ENCODE results near the gene SKOR1.

SKOR1 gene

GRCh38 chr15:67850994-67851571 lies 25.8 kb downstream of the SKOR1 start:
- DNase-seq (ENCODE audit: low read depth in 2 of 2): no peak

GRCh38 chr15:67852418-67852817 lies 27.1 kb downstream of the SKOR1 start:
- no peak for DNase-seq (ENCODE audit: low read depth in 2 of 2)

DNA sequence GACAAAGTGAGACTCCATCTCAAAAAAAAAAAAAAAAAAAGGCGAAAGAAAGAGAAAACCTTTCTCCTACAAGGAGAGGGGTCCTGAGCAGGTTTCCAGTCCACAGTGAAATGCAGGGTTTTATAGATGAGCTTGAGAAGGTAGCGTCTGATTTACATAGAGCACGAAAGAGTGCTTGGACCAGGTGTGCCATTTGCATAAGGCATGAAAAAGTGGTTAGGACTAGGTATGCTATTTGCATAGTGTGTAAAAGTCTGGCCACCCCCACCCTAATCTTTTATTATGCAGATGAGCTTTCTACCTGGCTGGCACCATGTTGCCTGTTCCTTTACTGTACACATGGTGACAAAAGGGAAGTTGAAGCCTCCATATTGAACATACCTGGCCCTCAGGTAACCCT lies 28.1 kb downstream of the SKOR1 start:
- DNase-seq (ENCODE audit: low read depth in 2 of 2): no peak

DNA sequence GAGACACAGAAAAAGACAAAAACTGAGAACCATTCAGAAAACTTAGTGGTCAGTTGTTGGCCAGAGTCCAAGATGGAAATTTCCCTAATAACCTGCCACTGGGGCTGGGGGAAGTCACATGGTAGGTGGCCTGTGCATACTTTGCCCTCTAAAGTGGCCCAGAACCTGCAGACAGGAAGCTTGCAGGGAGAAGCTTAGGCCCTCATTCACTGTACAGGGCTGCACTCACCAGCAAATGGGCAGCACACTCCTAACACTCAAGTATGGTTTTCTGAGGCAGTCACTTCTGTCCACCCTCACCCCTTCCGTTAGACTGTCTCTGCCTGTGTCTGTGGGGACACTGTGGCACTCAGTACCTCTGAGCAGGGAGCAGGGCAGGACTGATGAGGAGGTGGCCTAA lies 29.0 kb downstream of the SKOR1 start:
- no peak for DNase-seq (ENCODE audit: low read depth in 2 of 2)

- no peak for DNase-seq (ENCODE audit: low read depth in 2 of 2)
These were observed 30.5 kb downstream of the SKOR1 start for GRCh38 chr15:67855842-67856241.

DNA sequence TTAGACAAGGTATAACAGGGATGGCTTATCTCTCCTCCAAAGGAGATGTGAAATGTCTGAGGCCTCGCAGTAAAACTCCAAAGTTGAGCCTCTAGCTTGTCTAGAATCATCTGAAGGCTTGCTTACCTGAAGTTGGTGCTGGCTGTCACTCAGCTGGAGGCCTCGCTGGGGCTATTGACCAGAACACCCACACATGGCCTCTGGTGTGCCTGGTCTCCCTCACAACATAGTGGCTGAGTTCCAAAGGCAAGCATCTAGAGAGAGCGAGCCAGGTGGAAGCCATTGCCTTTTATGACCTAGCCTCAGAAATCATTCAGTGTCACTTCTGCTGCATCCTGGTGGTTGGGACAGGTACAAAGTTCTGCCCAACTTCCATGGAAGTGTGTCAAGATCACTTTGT lies 31.9 kb downstream of the SKOR1 start:
- DNase-seq (ENCODE audit: low read depth in 2 of 2): no peak

DNA sequence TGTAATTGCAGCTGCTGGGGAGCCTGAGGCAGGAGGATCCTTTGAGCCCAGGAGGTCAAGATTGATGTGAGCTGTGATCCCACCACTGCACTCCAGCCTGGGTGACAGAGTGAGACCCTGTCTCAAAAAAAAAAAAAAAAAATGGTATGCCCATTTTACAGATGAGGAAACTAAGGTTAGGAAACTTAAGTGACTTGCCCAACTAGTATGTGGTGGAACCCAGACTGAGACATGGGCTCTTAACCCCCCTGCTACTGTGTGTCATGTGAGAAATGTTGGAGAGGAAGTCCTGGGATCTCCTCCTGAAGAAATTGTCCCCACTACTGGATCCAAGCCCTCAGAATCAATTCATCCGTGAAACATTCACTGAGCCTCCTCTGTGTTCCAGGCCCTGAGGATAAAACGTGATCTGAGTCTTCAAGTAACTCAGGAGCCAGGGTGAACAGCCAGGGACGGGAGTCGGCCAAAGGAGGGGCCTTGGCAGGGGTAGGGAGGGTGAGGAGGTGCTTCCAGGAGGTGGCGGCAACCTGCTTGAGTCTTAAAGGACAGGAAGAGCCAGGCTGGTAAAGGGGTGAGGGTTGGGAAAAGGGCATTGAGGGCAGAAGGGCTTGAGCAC lies 34.1 kb downstream of the SKOR1 start:
- no peak for DNase-seq (ENCODE audit: low read depth in 2 of 2)

GRCh38 chr15:67861983-67862382 lies 36.7 kb downstream of the SKOR1 start:
- DNase-seq (ENCODE audit: low read depth in 2 of 2): no peak

GRCh38 chr15:67862750-67863441 lies 37.6 kb downstream of the SKOR1 start:
- no peak for DNase-seq (ENCODE audit: low read depth in 2 of 2)

DNA sequence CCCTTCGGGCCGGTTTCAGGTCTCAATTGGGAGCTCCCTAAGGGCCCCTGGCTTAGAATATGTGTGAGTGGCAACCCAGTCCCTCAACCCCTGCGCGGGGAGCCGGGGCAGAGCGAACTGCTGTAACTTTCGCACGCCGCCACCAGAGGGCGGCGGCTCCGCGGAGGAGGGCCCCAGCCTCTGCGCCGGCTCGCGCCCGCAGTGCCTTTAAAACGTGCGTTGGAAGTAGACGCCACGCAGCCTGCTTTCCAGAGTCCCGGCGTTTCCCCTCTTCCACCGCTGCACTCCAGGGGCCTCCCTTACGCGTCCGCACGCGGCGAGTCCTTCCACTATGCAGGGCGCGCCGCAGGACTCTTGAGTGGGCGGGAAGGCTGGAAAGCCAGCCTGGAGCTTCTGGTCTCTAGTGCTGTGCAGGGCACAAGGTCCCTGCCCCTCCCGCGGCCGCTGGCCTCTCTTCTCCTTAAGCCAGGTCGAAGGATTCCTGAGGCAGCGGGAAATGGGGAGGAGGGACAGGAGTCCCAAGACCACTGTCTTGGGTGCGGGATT lies 38.2 kb downstream of the SKOR1 start:
- peak; percentile 52 to 57 for DNase-seq (ENCODE audit: low read depth in 2 of 2)

DNA sequence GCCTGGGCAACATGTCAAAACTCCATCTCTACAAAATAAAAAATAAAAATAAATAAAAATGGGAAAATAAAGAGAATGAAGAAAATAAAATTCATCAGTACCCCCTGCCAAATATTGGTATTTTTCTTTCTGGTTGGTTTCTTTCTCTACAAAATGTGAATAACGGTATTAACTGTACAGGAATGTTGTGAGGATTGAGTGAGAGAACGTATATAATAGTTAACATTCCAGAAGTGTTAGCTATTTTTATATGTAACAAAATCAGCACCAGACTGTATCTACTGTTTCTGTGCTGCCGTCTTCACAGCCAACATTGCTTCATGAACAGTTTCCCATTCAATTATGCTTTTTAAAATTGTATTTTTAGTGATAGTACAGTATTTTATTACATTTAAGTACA lies 40.0 kb downstream of the SKOR1 start:
- DNase-seq (ENCODE audit: low read depth in 2 of 2): no peak

DNA sequence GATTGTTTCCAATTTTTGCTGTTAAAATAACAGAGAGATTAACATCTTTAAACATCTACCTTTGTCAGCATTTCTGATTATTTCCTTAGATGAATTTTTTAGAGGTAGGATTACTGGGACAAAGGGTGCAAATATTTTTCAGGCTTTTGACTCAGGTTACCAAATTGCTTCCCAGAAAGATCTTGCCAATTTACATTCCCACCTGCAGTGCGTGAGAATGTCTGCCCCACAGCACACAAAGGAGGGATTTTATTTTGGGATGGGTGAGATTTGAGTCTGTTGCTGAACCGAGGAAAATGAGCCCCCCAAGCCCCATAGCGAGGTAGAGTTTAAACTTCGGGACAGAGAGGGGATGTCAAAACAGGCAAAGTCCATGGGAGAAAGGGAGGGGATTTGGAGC lies 40.5 kb downstream of the SKOR1 start:
- no peak for DNase-seq (ENCODE audit: low read depth in 2 of 2)

DNA sequence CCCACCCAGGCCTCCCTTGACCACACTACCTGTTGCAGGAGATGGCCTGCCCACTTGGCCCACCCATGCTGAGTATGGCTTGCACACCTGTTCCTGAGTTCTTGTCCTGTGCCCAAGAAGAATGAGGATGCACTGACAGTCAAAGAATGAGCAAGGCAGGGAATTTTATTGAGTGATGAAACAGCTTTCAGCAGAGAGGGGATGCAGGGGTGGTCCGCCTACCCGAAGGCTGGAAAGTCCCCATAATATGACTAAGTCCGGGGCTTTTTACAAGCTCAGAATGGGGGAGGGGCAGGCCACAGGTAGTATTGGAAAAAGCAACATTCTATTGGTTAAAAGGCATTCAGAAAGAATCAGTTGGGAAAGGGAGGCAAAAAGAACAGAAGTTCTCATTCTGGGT lies 44.4 kb downstream of the SKOR1 start:
- no peak for DNase-seq (ENCODE audit: low read depth in 2 of 2)

GRCh38 chr15:67870868-67871408 lies 45.6 kb downstream of the SKOR1 start:
- DNase-seq (ENCODE audit: low read depth in 2 of 2): no peak

DNA sequence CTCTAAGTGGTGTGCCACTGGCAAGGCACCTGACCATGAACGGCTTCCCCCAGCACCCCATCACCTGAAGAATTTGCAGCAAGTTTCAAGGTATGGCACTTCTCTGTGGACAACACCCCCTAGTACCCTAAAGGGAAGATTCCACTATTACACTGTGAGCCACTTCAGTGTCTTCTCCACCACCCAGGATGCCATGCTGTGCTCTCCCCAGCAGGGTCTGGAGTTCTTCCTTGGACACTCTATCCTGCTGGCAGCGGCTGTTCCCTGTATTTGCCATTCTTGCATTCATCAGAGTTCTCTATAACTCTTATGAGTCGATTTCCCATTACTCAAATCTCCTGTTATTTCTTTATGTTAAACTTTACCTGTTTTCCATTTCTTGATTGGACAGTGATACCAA lies 48.5 kb downstream of the SKOR1 start:
- no peak for DNase-seq (ENCODE audit: low read depth in 2 of 2)

GRCh38 chr15:67878712-67879206 lies 53.5 kb downstream of the SKOR1 start:
- no peak for DNase-seq (ENCODE audit: low read depth in 2 of 2)

DNA sequence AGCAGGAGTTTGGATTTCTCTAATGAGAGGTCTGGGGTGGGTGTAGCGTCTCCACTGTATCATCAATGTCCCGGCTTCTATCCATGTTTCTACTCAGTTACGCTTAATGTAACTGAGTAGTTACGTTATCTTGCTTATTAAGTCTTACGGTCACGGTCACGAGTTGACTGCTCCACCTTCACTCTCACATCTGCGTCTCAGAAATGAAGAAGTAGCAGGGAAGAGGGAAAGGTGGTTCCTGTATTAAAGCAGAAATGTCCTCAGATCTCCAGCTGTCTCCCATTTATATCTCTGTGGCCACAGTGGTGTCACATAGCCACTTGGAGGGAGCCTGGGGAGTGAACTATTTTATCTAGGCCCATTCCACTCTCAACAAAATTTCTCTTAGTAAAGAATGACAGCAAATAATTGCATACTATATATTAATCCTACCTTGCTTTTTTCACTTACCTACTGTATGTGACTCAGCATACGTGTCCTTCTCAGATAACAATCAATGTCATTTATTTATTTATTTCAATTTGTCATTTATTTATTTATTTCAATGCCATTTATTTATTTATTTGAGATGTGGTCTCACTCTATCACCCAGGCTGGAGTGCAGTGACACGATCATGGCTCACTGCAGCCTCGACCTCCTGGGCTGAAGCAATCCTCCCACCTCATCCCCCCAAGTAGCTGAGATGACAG lies 54.3 kb downstream of the SKOR1 start:
- no peak for DNase-seq (ENCODE audit: low read depth in 2 of 2)

DNA sequence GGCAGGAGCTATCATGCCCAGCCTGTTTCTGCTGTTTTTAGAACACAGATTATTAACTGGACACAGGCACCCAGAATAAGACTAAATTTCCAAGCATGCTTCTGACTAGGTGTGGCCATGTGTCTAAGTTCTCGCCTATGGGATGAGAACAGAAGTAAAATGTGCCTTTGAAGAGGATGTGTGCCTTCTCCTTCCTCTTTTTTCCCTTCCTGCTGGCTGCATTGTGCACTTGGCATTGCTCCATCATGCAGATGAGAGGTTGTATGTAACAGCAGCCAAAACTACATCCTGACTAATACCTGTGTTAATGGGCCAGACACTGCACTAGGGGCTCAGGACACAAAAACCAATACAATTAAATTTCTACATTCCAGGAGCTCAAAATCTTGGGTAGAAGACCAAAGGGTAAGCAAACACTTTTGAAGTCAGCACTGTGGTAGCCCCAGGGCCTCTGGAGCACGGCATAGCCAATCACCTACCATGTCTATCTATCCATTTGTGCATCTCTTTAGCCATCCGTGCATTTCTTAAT lies 55.4 kb downstream of the SKOR1 start:
- DNase-seq (ENCODE audit: low read depth in 2 of 2): no peak

DNA sequence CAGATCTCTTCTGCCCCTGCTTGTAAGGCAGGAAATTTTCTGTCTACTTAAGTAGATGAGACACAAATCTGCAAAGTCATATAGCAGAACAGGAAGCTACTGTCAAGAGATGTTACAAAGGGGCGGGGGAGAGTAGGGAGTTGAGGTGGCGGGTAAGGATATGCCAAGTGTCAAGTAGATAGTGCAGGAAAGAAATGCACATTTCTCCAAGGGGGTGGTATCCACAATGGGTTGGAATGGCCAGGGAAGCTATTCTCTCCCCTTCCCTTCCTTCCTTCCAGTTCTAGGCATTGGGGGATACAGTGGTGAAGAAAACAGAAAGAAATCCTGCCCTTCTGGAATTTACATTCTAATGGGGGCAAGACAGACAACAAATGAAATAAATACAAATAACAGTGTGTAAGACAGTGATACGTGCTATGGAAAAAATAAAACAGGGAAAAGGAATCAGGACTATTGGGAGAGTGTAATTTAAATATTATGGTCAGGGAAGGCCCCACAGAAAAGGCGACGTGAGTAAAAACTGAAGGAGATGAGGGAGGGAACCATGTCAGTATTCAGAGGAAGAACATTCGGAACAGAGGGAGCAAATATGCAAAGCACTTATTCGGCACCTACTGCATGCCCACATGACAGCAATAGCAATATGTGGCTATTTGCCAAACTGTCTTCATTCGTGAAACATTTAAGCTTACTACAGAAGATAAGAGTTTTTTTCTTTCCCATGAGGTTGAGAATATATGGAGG lies 57.4 kb downstream of the SKOR1 start:
- DNase-seq (ENCODE audit: low read depth in 2 of 2): no peak

GRCh38 chr15:67883234-67883773 lies 58.0 kb downstream of the SKOR1 start:
- no peak for DNase-seq (ENCODE audit: low read depth in 2 of 2)

DNA sequence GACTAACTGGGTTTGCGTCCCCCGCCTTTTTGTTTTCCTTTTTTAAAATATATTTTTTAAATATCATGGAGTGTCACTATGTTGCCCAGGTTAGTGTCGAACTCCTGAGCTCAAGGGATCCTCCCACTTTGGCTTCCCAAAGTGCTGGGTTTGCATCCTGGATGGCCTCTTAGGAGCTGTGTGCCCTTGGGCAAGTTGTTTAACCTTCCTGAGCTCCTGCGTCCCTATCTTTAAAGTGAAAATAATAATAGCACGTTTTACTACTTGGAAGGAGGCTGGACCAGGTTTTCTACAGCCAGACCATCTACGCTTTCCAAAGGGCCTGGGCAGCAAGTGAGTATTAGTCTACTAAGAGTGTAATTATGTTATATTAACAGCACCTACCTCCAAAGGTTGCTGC lies 58.7 kb downstream of the SKOR1 start:
- DNase-seq (ENCODE audit: low read depth in 2 of 2): no peak

Data from fibroblast of skin of left quadriceps (primary cell).